Loucy (cell line): ENCODE data around the gene SLC12A1.

Source experiments
- EZH2phosphoT487 ChIP-seq: fragments of 200-600 bp; IDR thresholded peaks from 2 replicates; pipeline ENCODE4 v1.6.1; 2018; ENCODE audit warnings: antibody characterized with exemption, mild to moderate bottlenecking, moderate library complexity, borderline replicate concordance
- TF ChIP-seq, protein P1 (sequence below): fragments of 200-600 bp; sonication (generic); conservative IDR thresholded peaks from 2 replicates; pipeline ENCODE4 v1.5.1; 2014; ENCODE audit warnings: mild to moderate bottlenecking, antibody characterized with exemption, low read length

DNA sequence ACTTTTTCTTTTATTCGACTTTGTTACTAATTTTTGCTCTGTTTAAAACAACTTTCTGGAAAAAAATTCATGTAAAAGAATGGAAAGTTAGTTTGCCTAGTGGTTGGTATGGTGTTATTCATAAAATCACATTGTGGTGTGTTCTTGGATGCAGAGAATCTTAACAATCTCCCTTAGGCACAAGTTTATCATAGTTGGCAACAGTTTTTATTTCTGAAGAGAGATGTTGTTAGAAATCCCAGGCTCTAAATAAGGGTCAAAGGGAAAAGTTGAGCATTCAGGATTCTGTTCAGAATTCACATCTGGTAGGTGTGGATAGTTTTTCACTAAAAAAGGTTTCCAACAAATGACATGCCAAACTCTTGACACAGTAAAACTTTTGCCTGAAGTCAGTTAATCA lies 131.5 kb downstream of the SLC12A1 start:
- TF ChIP-seq, protein P1, sequence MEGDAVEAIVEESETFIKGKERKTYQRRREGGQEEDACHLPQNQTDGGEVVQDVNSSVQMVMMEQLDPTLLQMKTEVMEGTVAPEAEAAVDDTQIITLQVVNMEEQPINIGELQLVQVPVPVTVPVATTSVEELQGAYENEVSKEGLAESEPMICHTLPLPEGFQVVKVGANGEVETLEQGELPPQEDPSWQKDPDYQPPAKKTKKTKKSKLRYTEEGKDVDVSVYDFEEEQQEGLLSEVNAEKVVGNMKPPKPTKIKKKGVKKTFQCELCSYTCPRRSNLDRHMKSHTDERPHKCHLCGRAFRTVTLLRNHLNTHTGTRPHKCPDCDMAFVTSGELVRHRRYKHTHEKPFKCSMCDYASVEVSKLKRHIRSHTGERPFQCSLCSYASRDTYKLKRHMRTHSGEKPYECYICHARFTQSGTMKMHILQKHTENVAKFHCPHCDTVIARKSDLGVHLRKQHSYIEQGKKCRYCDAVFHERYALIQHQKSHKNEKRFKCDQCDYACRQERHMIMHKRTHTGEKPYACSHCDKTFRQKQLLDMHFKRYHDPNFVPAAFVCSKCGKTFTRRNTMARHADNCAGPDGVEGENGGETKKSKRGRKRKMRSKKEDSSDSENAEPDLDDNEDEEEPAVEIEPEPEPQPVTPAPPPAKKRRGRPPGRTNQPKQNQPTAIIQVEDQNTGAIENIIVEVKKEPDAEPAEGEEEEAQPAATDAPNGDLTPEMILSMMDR: no peak
- TF ChIP-seq EZH2phosphoT487: no peak
